Fibroblast of lung (primary cell): ENCODE data around the gene FAH. TPM values are rescaled to one million over a fixed set of nuclear protein-coding genes. Genes with fewer than 3 reads are reported as not detected.

Experiments
- DNase-seq, 2 donors: peaks; one replicate each; pipeline versions ENCODE4 v3.0.0 to v3.0.0-alpha.2; 2010; ENCODE audit warnings: low read depth in 2 of 2
- H2AFZ ChIP-seq: 2 replicates; pipeline ENCODE4 v1.5.1; 2012; ENCODE audit warnings: low read length, control low read depth, inconsistent platforms
- H3K27ac ChIP-seq: 2 replicates; pipeline ENCODE4 v1.5.1; 2011; ENCODE audit warnings: low read length, control low read depth; ENCODE audit not compliant: insufficient read depth
- H3K27me3 ChIP-seq: 2 replicates; pipeline ENCODE4 v1.5.1; 2011; ENCODE audit warnings: mild to moderate bottlenecking, low read length; ENCODE audit not compliant: control insufficient read depth, insufficient read depth
- H3K36me3 ChIP-seq: 2 replicates; pipeline ENCODE4 v1.5.1; 2011; ENCODE audit warnings: low read length; ENCODE audit not compliant: control insufficient read depth, insufficient read depth
- H3K4me1 ChIP-seq: 2 replicates; pipeline ENCODE4 v1.5.1; 2011; ENCODE audit warnings: low read length; ENCODE audit not compliant: control insufficient read depth, insufficient read depth; ENCODE audit errors: extremely low read depth
- H3K4me2 ChIP-seq: 2 replicates; pipeline ENCODE4 v1.5.1; 2011; ENCODE audit warnings: low read length, control low read depth; ENCODE audit not compliant: insufficient read depth; ENCODE audit errors: extremely low read depth
- H3K4me3 ChIP-seq, 4 experiments: fragments of 200-600 bp in 1 of 4; sonication (generic) in 1 of 4; replicated peaks in 1 of 4; 2 replicates each; pipeline ENCODE4 v1.5.1; 2011 to 2016; ENCODE audit warnings: low read length in 4 of 4, low read depth in 3 of 4, mild to moderate bottlenecking in 3 of 4, control low read depth in 2 of 4, inconsistent platforms in 1 of 4, mixed read lengths in 1 of 4; ENCODE audit not compliant: insufficient read depth in 1 of 4; ENCODE audit errors: control extremely low read depth in 1 of 4
- H3K79me2 ChIP-seq: 2 replicates; pipeline ENCODE4 v1.5.1; 2012; ENCODE audit warnings: mild to moderate bottlenecking, low read length, inconsistent platforms; ENCODE audit not compliant: control insufficient read depth, insufficient read depth
- H3K9ac ChIP-seq: 2 replicates; pipeline ENCODE4 v1.5.1; 2011; ENCODE audit warnings: mild to moderate bottlenecking, low read length, control low read depth; ENCODE audit not compliant: insufficient read depth
- H3K9me3 ChIP-seq: 2 replicates; pipeline ENCODE4 v1.5.1; 2012; ENCODE audit warnings: low read depth, low read length; ENCODE audit not compliant: control insufficient read depth, insufficient read depth
- H4K20me1 ChIP-seq: 2 replicates; pipeline ENCODE4 v1.5.1; 2011; ENCODE audit warnings: low read length; ENCODE audit not compliant: control insufficient read depth, insufficient read depth; ENCODE audit errors: extremely low read depth
- CTCF ChIP-seq, 2 donors: IDR thresholded peaks in 1 of 2; conservative IDR thresholded peaks in 1 of 2; 1 replicate in 1 of 2; 2 replicates in 1 of 2; pipeline ENCODE4 v1.5.1; 2011 to 2012; ENCODE audit warnings: low read length in 2 of 2, control low read depth in 1 of 2, inconsistent platforms in 1 of 2, low read depth in 1 of 2, mild to moderate bottlenecking in 1 of 2
- EZH2 ChIP-seq: IDR thresholded peaks from 2 replicates; pipeline ENCODE4 v1.5.1; 2012; ENCODE audit warnings: low read length, control low read depth, mild to moderate bottlenecking; ENCODE audit errors: missing control alignments
- polyA plus RNA-seq, 2 donors: library from polyadenylated mRNA; depleted of rRNA in 1 of 2; stranded (reverse) in 1 of 2; unstranded in 1 of 2; fragments of >200 nt; gene quantifications; 2 replicates each; pipeline ENCODE4 v1.2.1, GENCODE V29; 2011 to 2012; ENCODE audit warnings: missing spikeins in 1 of 2
- total RNA-seq: library from RNA; depleted of rRNA; stranded (reverse); fragments of >200 nt; gene quantifications from 2 replicates; pipeline ENCODE4 v1.2.1, GENCODE V29; 2014

The FAH gene
- total and polyA plus RNA-seq, 2 donors (not counting 1 experiment from before 2014, with no cell fraction given): 24.4 to 58.6 TPM

- Histone ChIP-seq H3K36me3 (peaks cover 21% of the 10 kb centered on the region), H3K4me1 (peaks cover 24% of the 10 kb centered on the region), H3K4me2 (no peak overlapping the region), H4K20me1 (no peaks in the 10 kb centered on the region), H3K27me3 (no peaks in the 10 kb centered on the region), H3K4me3 (no peak overlapping the region), H2AFZ (no peak overlapping the region), H3K9ac (no peak overlapping the region), H3K79me2 (no peaks in the 10 kb centered on the region), H3K27ac (no peak overlapping the region), H3K9me3 (no peaks in the 10 kb centered on the region)
- peak in 1 of 2 donors; percentile 25 for DNase-seq
- no peak for TF ChIP-seq EZH2
- TF ChIP-seq CTCF (conservative IDR thresholded peaks at IDR 0.05 in 1 of 2, IDR thresholded peaks at IDR 0.05 in 1 of 2; ENCODE audit: low read depth in 1 of 2, low read length in 2 of 2): no peak
Observed at GRCh38 chr15:80177156-80177555, 24.4 kb downstream of the FAH start.

- peak; percentile 93 to 98 for DNase-seq
- Histone ChIP-seq H2AFZ (no peak overlapping the region), H3K9ac (no peak overlapping the region)
Observed at GRCh38 chr15:80179025-80179759, 26.4 kb downstream of the FAH start.

GRCh38 chr15:80179935-80180334, 27.1 kb downstream of the FAH start:
- no peaks in the 10 kb centered on the region for H3K79me2 ChIP-seq
- no peak overlapping the region for H2AFZ ChIP-seq
- H3K27ac ChIP-seq: peak overlapping the region; percentile 70
- H3K9ac ChIP-seq: no peak overlapping the region
- H3K4me2 ChIP-seq: no peak overlapping the region
- no peaks in the 10 kb centered on the region for H4K20me1 ChIP-seq
- H3K27me3 ChIP-seq: no peaks in the 10 kb centered on the region
- no peak for DNase-seq
- peaks cover 18% of the 10 kb centered on the region for H3K4me1 ChIP-seq
- TF ChIP-seq CTCF (conservative IDR thresholded peaks at IDR 0.05 in 1 of 2, IDR thresholded peaks at IDR 0.05 in 1 of 2; ENCODE audit: low read depth in 1 of 2, low read length in 2 of 2) (no peak), EZH2 (no peak)
- H3K9me3 ChIP-seq: no peaks in the 10 kb centered on the region
- H3K4me3 ChIP-seq: no peak overlapping the region
- peaks cover 17% of the 10 kb centered on the region for H3K36me3 ChIP-seq

More at GRCh38 chr15:80179025-80179759, 26.4 kb downstream of the FAH start:
- Histone ChIP-seq H3K27ac (peak overlapping the region; percentile 70), H4K20me1 (no peaks in the 10 kb centered on the region), H3K4me3 (no peak overlapping the region), H3K4me2 (peak overlapping the region; percentile 72), H3K27me3 (no peaks in the 10 kb centered on the region), H3K9me3 (no peaks in the 10 kb centered on the region), H3K79me2 (no peaks in the 10 kb centered on the region), H3K36me3 (peaks cover 19% of the 10 kb centered on the region), H3K4me1 (peaks cover 22% of the 10 kb centered on the region)
- TF ChIP-seq EZH2 (no peak), CTCF (conservative IDR thresholded peaks at IDR 0.05 in 1 of 2, IDR thresholded peaks at IDR 0.05 in 1 of 2; ENCODE audit: low read depth in 1 of 2, low read length in 2 of 2) (no peak)
